Osteoblast (primary cell): ENCODE results near the gene ANO2. TPM values are rescaled to one million over a fixed set of nuclear protein-coding genes. Genes with fewer than 3 reads are reported as not detected.

Experiments used
- DNase-seq: peaks from one replicate; pipeline ENCODE4 v3.0.0; 2011; ENCODE audit warnings: low spot score, mixed read lengths; ENCODE audit not compliant: insufficient read length; ENCODE audit errors: missing footprints
- H2AFZ ChIP-seq: 2 replicates; pipeline ENCODE4 v1.6.0; 2011; ENCODE audit warnings: mild to moderate bottlenecking, low read length
- H3K27ac ChIP-seq: 2 replicates; pipeline ENCODE4 v1.5.1; 2011; ENCODE audit warnings: mild to moderate bottlenecking, low read depth, low read length, moderate library complexity
- H3K27me3 ChIP-seq: 2 replicates; pipeline ENCODE4 v1.6.0; 2012; ENCODE audit warnings: mild to moderate bottlenecking, control low read depth, inconsistent platforms, low read length, moderate library complexity; ENCODE audit not compliant: insufficient read depth
- H3K36me3 ChIP-seq: 2 replicates; pipeline ENCODE4 v1.5.1; 2011; ENCODE audit warnings: mild to moderate bottlenecking, low read length, control low read depth, moderate library complexity; ENCODE audit not compliant: insufficient read depth
- H3K4me1 ChIP-seq: 2 replicates; pipeline ENCODE4 v1.5.1; 2011; ENCODE audit warnings: mild to moderate bottlenecking, low read length, control low read depth, moderate library complexity; ENCODE audit not compliant: insufficient read depth
- H3K4me2 ChIP-seq: 2 replicates; pipeline ENCODE4 v1.6.0; 2011; ENCODE audit warnings: mild to moderate bottlenecking, low read length; ENCODE audit not compliant: insufficient read depth
- H3K4me3 ChIP-seq: fragments of 200-600 bp; sonication (generic); 3 replicates; pipeline ENCODE4 v1.5.1; 2012; ENCODE audit warnings: mild to moderate bottlenecking, low read length, inconsistent platforms; ENCODE audit not compliant: insufficient read depth
- H3K79me2 ChIP-seq: 2 replicates; pipeline ENCODE4 v1.6.0; 2012; ENCODE audit warnings: mild to moderate bottlenecking, low read length, control low read depth, inconsistent platforms; ENCODE audit not compliant: insufficient read depth
- H3K9me3 ChIP-seq: 2 replicates; pipeline ENCODE4 v1.5.1; 2011; ENCODE audit warnings: low read depth, low read length, control low read depth
- H4K20me1 ChIP-seq: 2 replicates; pipeline ENCODE4 v1.6.0; 2012; ENCODE audit warnings: mild to moderate bottlenecking, low read length, control low read depth; ENCODE audit not compliant: insufficient read depth
- CTCF ChIP-seq: IDR thresholded peaks from 2 replicates; pipeline ENCODE4 v1.5.1; 2011; ENCODE audit warnings: mild to moderate bottlenecking, low read depth, low read length, moderate library complexity; ENCODE audit errors: extremely low read depth
- total RNA-seq: library from RNA; depleted of rRNA; stranded (reverse); fragments of >200 nt; gene quantifications from 2 replicates; pipeline ENCODE4 v1.2.3, GENCODE V29; 2012

ANO2 gene
- total RNA-seq, 1 donor, result under 0.01 TPM

- Histone ChIP-seq H3K27me3 (no peaks in the 10 kb centered on the region), H3K9me3 (no peaks in the 10 kb centered on the region), H3K4me2 (no peak overlapping the region), H3K36me3 (no peaks in the 10 kb centered on the region), H3K27ac (no peak overlapping the region), H4K20me1 (no peaks in the 10 kb centered on the region), H3K79me2 (no peaks in the 10 kb centered on the region), H2AFZ (no peak overlapping the region), H3K4me1 (no peaks in the 10 kb centered on the region), H3K4me3 (no peak overlapping the region)
- DNase-seq, result no peak
- no peak for TF ChIP-seq CTCF
Measured at GRCh38 chr12:5525783-5526367, 419.2 kb downstream of the ANO2 start.

- Histone ChIP-seq H3K4me1 (no peaks in the 10 kb centered on the region), H3K36me3 (no peaks in the 10 kb centered on the region), H3K27ac (no peak overlapping the region), H3K27me3 (no peaks in the 10 kb centered on the region), H3K4me3 (no peak overlapping the region), H3K4me2 (no peak overlapping the region), H3K9me3 (no peaks in the 10 kb centered on the region), H2AFZ (no peak overlapping the region), H3K79me2 (no peaks in the 10 kb centered on the region), H4K20me1 (no peaks in the 10 kb centered on the region)
- DNase-seq, result no peak
- no peak for TF ChIP-seq CTCF
Measured at GRCh38 chr12:5524769-5525436, 420.2 kb downstream of the ANO2 start.

GRCh38 chr12:5524116-5524768 is 420.8 kb downstream of the ANO2 start:
- no peaks in the 10 kb centered on the region for H3K9me3 ChIP-seq
- no peaks in the 10 kb centered on the region for H4K20me1 ChIP-seq
- no peaks in the 10 kb centered on the region for H3K27me3 ChIP-seq
- H3K79me2 ChIP-seq, result no peaks in the 10 kb centered on the region
- no peaks in the 10 kb centered on the region for H3K4me1 ChIP-seq
- H3K27ac ChIP-seq, result no peak overlapping the region
- H3K36me3 ChIP-seq, result no peaks in the 10 kb centered on the region
- no peak overlapping the region for H2AFZ ChIP-seq
- H3K4me2 ChIP-seq, result no peak overlapping the region
- no peak for DNase-seq
- TF ChIP-seq CTCF, result no peak
- H3K4me3 ChIP-seq, result no peak overlapping the region

DNA sequence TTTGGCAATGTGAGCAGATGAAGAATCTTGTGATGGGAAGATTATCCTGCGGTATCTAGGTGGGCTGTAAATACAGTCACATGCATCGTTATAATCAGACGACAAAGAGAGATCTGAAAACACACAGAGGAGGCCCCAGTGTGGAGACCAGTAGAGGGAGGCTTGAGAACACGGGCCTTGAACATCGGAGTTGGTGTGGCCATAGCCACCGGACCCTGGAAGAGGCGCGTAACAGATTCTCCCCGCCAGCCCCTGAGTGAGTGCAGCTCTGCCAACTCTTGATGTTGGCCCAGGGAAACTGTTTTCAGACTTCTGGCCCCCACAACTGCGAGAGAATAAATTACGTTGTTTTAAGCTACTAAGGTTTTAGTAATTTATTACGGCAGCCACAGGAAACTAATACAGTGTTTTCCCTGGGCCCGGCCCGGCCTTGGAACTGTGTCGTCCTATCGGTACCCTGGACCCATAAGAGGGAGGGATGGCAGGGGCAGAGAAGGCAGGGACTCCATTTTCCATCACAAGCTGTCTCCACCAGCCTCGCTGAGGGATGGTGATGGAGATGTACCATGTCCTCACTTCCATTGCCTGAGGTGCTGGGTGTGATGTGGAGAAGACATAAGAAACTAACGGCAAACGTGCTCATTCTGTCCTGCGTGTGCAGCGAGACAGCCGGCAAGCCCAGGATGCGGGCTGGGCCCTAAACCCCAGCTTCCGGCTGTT is 421.5 kb downstream of the ANO2 start:
- H3K4me3 ChIP-seq, result no peak overlapping the region
- H3K4me2 ChIP-seq, result no peak overlapping the region
- no peak for DNase-seq
- no peaks in the 10 kb centered on the region for H3K79me2 ChIP-seq
- no peaks in the 10 kb centered on the region for H4K20me1 ChIP-seq
- H3K4me1 ChIP-seq, result no peaks in the 10 kb centered on the region
- no peaks in the 10 kb centered on the region for H3K27me3 ChIP-seq
- H3K36me3 ChIP-seq, result no peaks in the 10 kb centered on the region
- H3K9me3 ChIP-seq, result no peaks in the 10 kb centered on the region
- no peak overlapping the region for H2AFZ ChIP-seq
- no peak for TF ChIP-seq CTCF
- no peak overlapping the region for H3K27ac ChIP-seq
